GM19099 (cell line): Measurements from ENCODE around the gene MUC22.

ENCODE experiments used
- POLR2A ChIP-seq: IDR thresholded peaks from 3 replicates; pipeline ENCODE4 v1.6.1; 2011; ENCODE audit warnings: low read depth; ENCODE audit not compliant: insufficient read length; ENCODE audit errors: extremely low read depth

Gene MUC22

GRCh38 chr6:31058128-31058894, 48.0 kb downstream of the MUC22 start:
- TF ChIP-seq POLR2A, result no peak

- no peak for TF ChIP-seq POLR2A
Observed at GRCh38 chr6:31060145-31060544, 49.9 kb downstream of the MUC22 start.

- no peak for TF ChIP-seq POLR2A
Observed at GRCh38 chr6:31063906-31064435, 53.7 kb downstream of the MUC22 start.

- TF ChIP-seq POLR2A, result no peak
Observed at GRCh38 chr6:31065556-31065955, 55.3 kb downstream of the MUC22 start.

- no peak for TF ChIP-seq POLR2A
Observed at GRCh38 chr6:31068669-31069340, 58.5 kb downstream of the MUC22 start.

GRCh38 chr6:31070711-31071197, 60.5 kb downstream of the MUC22 start:
- no peak for TF ChIP-seq POLR2A

GRCh38 chr6:31074401-31074800, 64.1 kb downstream of the MUC22 start:
- no peak for TF ChIP-seq POLR2A

GRCh38 chr6:31075528-31075927, 65.3 kb downstream of the MUC22 start:
- no peak for TF ChIP-seq POLR2A

- no peak for TF ChIP-seq POLR2A
Observed at GRCh38 chr6:31076611-31077010, 66.3 kb downstream of the MUC22 start.

GRCh38 chr6:31079656-31080261, 69.5 kb downstream of the MUC22 start:
- TF ChIP-seq POLR2A, result no peak

GRCh38 chr6:31081872-31082271, 71.6 kb downstream of the MUC22 start:
- TF ChIP-seq POLR2A, result no peak

GRCh38 chr6:31083742-31084354, 73.6 kb downstream of the MUC22 start:
- TF ChIP-seq POLR2A, result no peak
